ENCODE measurements around the gene SPAG8. TPM values are rescaled to one million over a fixed set of nuclear protein-coding genes. Genes with fewer than 3 reads are reported as not detected.
A peak's percentile ranks its signal among the peaks of the same experiment; 100 is the strongest.

SPAG8 gene
- total RNA-seq, 3 donors from 2014 or later = 1.1 to 2.2 (median 1.3) TPM

- H3K27ac ChIP-seq = no peak overlapping the region
- no peak for DNase-seq (ENCODE audit: low spot score in 2 of 2)
- H3K36me3 ChIP-seq = no peaks in the 10 kb centered on the region
Observed at GRCh38 chr9:35836595-35836994, 24.5 kb upstream of the SPAG8 start.

GRCh38 chr9:35835766-35836165 is 23.7 kb upstream of the SPAG8 start:
- peak overlapping the region in 1 of 2 donors; percentile 93 for H3K27ac ChIP-seq
- no peaks in the 10 kb centered on the region for H3K27me3 ChIP-seq
- H3K9me3 ChIP-seq = no peaks in the 10 kb centered on the region
- DNase-seq (ENCODE audit: low spot score in 2 of 2) = no peak
- H3K4me3 ChIP-seq = no peak overlapping the region
- H3K36me3 ChIP-seq = no peaks in the 10 kb centered on the region
- TF ChIP-seq CTCF (IDR thresholded peaks at IDR 0.05) = no peak
- no peak for TF ChIP-seq POLR2A (IDR thresholded peaks at IDR 0.05)
- TF ChIP-seq POLR2AphosphoS5 (IDR thresholded peaks at IDR 0.05) = no peak
- intact Hi-C loops (cut with DNase I; ENCODE audit: low total_unique reads) = loop anchor here (10.0 kb wide), 1 partner anchor 1899 kb away; no protein-coding TSS in a partner anchor
- H3K4me1 ChIP-seq = peaks cover 4 to 16% of the 10 kb centered on the region in 2 donors

More at GRCh38 chr9:35836595-35836994, 24.5 kb upstream of the SPAG8 start:
- no peak overlapping the region for H3K4me3 ChIP-seq
- peaks cover 4 to 15% of the 10 kb centered on the region in 2 donors for H3K4me1 ChIP-seq
- H3K27me3 ChIP-seq = no peaks in the 10 kb centered on the region
- H3K9me3 ChIP-seq = no peaks in the 10 kb centered on the region
- intact Hi-C loops (cut with DNase I; ENCODE audit: low total_unique reads) = loop anchor here (10.0 kb wide), 1 partner anchor 1898 kb away; no protein-coding TSS in a partner anchor
- no peak for TF ChIP-seq POLR2A (IDR thresholded peaks at IDR 0.05)
- TF ChIP-seq CTCF (IDR thresholded peaks at IDR 0.05) = no peak
- TF ChIP-seq POLR2AphosphoS5 (IDR thresholded peaks at IDR 0.05) = no peak

- Histone ChIP-seq H3K4me3 (no peak overlapping the region), H3K36me3 (no peaks in the 10 kb centered on the region), H3K4me1 (peaks cover 4 to 16% of the 10 kb centered on the region in 2 donors), H3K27ac (peak overlapping the region; percentile 85 to 93), H3K27me3 (no peaks in the 10 kb centered on the region), H3K9me3 (no peaks in the 10 kb centered on the region)
- TF ChIP-seq POLR2A (IDR thresholded peaks at IDR 0.05) (no peak), POLR2AphosphoS5 (IDR thresholded peaks at IDR 0.05) (no peak), CTCF (IDR thresholded peaks at IDR 0.05) (peak in 1 of 3 donors; percentile 17)
- intact Hi-C loops (cut with DNase I; ENCODE audit: low total_unique reads) = loop anchor here (10.0 kb wide), 1 partner anchor 1900 kb away; no protein-coding TSS in a partner anchor
- DNase-seq (ENCODE audit: low spot score in 2 of 2) = no peak
Observed at GRCh38 chr9:35835216-35835632, 23.2 kb upstream of the SPAG8 start.

DNA sequence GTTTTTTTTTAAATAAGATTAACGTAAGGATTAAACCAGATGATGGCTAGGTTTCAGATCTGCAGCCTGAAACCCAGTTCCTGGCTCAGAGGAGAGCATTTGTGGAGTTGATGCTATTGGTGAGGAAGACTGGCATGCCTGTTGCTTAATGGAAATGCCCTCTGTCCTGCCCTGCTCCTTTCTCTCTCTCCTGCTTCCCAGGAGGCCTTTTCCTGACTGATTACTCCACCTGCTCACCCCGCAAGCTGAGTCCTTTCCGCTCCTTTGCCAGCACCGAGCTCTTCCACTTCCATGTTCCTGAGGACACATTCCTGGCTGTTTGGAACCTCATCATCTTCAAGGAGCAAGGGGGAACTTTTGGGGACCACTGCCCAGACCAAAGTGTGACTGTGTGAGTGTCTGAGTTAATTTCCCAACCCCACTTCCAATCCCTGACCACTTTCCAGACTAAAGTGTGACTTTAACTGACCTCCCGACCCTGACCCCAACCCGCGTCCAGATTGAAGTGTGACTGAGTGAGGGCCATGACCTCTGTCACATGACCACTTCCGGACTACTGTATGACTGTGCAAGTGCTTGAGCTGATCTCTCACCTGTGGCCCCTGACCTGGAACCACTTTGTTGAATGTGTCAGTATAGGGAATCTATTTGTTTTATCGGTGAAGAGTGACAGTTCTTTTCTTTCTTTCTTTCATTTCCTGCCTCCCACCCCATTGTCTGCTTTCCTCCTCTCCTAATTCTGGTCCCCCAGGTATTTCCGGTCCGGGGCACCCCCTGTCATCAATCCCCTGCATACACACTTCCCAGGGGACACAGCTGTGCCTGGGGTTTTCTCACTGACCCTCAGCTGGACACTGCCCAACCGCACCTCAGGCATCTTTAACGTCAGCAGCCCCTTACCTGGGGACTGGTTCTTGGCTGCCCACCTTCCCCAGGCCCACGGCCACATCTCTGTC is 22.5 kb upstream of the SPAG8 start:
- Histone ChIP-seq H3K27me3 (no peaks in the 10 kb centered on the region), H3K36me3 (no peaks in the 10 kb centered on the region), H3K4me1 (peaks cover 4 to 16% of the 10 kb centered on the region in 2 donors), H3K27ac (peak overlapping the region; percentile 85 to 93), H3K4me3 (no peak overlapping the region), H3K9me3 (no peaks in the 10 kb centered on the region)
- intact Hi-C loops (cut with DNase I; ENCODE audit: low total_unique reads) = loop anchor here (5.0 to 10.0 kb wide), 2 partner anchors 177 to 1900 kb away; partner anchors contain the start of genes CCDC107 and RMRP
- DNase-seq (ENCODE audit: low spot score in 2 of 2) = no peak
- no peak for TF ChIP-seq CTCF (IDR thresholded peaks at IDR 0.05)
- no peak for TF ChIP-seq POLR2A (IDR thresholded peaks at IDR 0.05)

GRCh38 chr9:35832814-35833213 is 20.8 kb upstream of the SPAG8 start:
- H3K27me3 ChIP-seq = no peaks in the 10 kb centered on the region
- no peak overlapping the region for H3K4me3 ChIP-seq
- intact Hi-C loops (cut with DNase I; ENCODE audit: low total_unique reads) = loop anchor here (5.0 to 10.0 kb wide), 2 partner anchors 176 to 1902 kb away; partner anchors contain the start of genes CCDC107 and RMRP
- TF ChIP-seq POLR2AphosphoS5 (IDR thresholded peaks at IDR 0.05) (peak in 1 of 3 donors; percentile 8), CTCF (IDR thresholded peaks at IDR 0.05) (no peak), POLR2A (IDR thresholded peaks at IDR 0.05) (no peak)
- H3K9me3 ChIP-seq = no peaks in the 10 kb centered on the region
- no peaks in the 10 kb centered on the region for H3K36me3 ChIP-seq
- peak; percentile 62 for DNase-seq (ENCODE audit: low spot score in 2 of 2)
- peak overlapping the region; percentile 85 to 93 for H3K27ac ChIP-seq
- H3K4me1 ChIP-seq = peaks cover 4 to 16% of the 10 kb centered on the region in 2 donors

Measured in breast epithelium (tissue), 4 donors.